OCI-LY1 (cell line): Measurements from ENCODE around the gene DAP.

Experiments used
- EZH2 ChIP-seq: fragments of 200-600 bp; sonication (generic), shearing (Covaris generic); IDR thresholded peaks from 2 replicates; pipeline ENCODE4 v1.8.0; 2017; ENCODE audit warnings: borderline replicate concordance, mixed run types, mild to moderate bottlenecking, antibody characterized with exemption, low read length, moderate library complexity, mixed read lengths
- TF ChIP-seq, protein P1 (sequence below): fragments of 200-600 bp; sonication (generic), shearing (Covaris generic); IDR thresholded peaks from 2 replicates; pipeline ENCODE4 v1.5.1; 2017; ENCODE audit warnings: mild to moderate bottlenecking, antibody characterized with exemption, low read length, moderate library complexity, mixed read lengths

GRCh38 chr5:10684303-10685086 lies 76.5 kb downstream of the DAP start:
- TF ChIP-seq, protein P1, sequence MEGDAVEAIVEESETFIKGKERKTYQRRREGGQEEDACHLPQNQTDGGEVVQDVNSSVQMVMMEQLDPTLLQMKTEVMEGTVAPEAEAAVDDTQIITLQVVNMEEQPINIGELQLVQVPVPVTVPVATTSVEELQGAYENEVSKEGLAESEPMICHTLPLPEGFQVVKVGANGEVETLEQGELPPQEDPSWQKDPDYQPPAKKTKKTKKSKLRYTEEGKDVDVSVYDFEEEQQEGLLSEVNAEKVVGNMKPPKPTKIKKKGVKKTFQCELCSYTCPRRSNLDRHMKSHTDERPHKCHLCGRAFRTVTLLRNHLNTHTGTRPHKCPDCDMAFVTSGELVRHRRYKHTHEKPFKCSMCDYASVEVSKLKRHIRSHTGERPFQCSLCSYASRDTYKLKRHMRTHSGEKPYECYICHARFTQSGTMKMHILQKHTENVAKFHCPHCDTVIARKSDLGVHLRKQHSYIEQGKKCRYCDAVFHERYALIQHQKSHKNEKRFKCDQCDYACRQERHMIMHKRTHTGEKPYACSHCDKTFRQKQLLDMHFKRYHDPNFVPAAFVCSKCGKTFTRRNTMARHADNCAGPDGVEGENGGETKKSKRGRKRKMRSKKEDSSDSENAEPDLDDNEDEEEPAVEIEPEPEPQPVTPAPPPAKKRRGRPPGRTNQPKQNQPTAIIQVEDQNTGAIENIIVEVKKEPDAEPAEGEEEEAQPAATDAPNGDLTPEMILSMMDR = no peak
- no peak for TF ChIP-seq EZH2
